Epithelial cell of esophagus (primary cell): ENCODE data around the gene SH2D3C.

Experiments
- DNase-seq: peaks from one replicate; pipeline ENCODE4 v3.0.0; 2010; ENCODE audit warnings: low read depth
- H3K4me3 ChIP-seq: 2 replicates; pipeline ENCODE4 v1.5.1; 2011; ENCODE audit warnings: mild to moderate bottlenecking, low read length, control low read depth
- TF ChIP-seq, protein P1 (sequence below): IDR thresholded peaks from 2 replicates; pipeline ENCODE4 v1.5.1; 2011; ENCODE audit warnings: low read depth, mild to moderate bottlenecking, low read length, control low read depth, inconsistent platforms; ENCODE audit not compliant: insufficient read depth; ENCODE audit errors: missing control alignments

Gene SH2D3C

DNA sequence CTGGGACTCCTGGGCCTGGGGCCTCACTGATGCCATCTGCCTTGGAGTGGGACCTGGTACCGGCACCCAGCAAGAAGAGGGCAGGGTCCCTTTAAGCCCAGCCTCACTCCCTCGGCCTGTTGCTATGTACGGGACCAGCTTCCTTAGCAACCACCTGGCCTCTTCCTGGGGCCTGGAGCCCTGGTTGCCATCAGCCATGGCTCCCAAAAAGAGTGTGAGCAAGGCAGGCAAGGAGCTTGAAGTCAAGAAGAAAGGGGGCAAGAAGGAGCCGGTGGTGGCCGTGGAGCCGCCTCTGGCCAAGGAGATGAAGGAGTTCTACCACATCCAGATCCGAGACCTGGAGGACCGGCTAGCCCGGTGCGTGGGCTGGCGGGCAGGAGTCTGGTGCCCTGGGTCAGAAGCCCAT lies 71.6 kb downstream of the SH2D3C start, which contains the start of gene CFAP157:
TSS of gene CFAP157 (plus strand) at position 153 of the 406 bp plus-strand sequence. CDS start at position 197, 44 bp downstream.
- DNase-seq: peak; percentile 36
- no peak within 1 kb of the TSS for H3K4me3 ChIP-seq
- TF ChIP-seq, protein P1, sequence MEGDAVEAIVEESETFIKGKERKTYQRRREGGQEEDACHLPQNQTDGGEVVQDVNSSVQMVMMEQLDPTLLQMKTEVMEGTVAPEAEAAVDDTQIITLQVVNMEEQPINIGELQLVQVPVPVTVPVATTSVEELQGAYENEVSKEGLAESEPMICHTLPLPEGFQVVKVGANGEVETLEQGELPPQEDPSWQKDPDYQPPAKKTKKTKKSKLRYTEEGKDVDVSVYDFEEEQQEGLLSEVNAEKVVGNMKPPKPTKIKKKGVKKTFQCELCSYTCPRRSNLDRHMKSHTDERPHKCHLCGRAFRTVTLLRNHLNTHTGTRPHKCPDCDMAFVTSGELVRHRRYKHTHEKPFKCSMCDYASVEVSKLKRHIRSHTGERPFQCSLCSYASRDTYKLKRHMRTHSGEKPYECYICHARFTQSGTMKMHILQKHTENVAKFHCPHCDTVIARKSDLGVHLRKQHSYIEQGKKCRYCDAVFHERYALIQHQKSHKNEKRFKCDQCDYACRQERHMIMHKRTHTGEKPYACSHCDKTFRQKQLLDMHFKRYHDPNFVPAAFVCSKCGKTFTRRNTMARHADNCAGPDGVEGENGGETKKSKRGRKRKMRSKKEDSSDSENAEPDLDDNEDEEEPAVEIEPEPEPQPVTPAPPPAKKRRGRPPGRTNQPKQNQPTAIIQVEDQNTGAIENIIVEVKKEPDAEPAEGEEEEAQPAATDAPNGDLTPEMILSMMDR: no peak

DNA sequence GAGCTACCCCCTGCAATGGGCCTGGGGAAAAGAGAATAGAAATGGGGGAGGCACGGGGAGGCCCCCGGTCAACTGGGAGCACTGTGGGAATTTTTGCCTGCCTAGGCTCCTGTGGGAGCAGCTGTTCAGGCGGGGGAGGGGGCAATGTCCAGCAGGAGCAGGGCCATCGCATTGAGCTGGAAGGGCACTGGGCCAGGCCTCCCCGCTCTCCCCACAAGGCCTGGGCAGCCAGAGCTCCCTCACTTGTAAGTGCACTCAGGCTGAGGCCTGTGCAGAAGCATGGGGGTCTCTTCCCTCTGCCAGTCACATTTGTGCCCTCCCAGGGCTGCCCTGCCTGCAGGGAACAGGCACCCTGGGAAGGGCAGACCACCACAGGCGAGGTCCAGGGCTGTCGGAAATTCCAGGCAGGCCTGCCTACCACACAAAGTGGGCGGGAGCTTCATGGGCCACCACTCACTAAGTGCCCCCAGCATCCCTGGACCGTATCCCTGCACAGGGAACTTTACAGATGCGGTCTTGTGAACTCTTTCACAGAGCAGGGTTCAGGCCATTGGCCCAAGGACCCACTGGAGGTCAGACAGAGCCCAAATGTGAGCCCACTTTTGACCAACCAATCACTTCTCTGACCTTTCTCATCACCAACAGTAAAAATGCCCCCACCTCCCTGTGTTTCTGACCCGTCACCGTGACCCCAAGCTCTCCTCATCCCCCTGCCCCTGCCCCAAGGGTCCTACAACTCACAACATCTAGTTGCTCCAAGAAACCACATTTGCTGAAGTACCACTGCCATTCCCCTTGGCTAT lies 72.7 kb downstream of the SH2D3C start:
- H3K4me3 ChIP-seq: no peak overlapping the region
- no peak for DNase-seq
- TF ChIP-seq, protein P1: no peak

DNA sequence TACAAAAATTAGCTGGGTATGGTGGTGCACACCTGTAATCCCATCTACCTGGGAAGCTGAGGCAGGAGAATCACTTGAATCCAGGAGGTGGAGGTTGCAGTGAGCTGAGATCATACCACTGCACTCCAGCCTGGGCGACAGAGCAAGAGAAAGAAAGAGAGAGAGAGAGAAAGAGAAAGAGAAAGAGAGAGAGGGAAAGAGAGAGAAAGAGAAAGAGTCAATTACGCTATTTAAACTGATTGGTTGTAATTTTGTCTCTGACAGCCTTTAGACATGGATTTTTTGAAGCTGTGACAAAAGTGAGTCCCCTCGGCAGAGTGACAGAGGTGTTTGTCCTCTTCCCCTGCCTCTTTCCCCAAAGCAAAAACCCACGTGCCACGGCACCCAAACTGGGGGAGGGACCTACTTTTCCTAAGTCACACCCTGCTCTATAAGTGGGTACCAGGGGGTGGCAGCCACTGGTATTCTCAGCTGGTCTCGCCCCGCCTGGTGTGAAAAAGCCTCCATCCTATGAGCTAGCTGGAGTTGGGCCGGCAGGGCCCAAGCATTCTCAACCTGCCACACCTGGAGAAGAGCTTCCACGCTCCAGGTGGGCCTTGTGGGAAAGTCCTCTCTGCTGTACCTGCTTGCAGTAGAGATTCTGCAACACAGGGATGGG lies 75.0 kb downstream of the SH2D3C start:
- no peak overlapping the region for H3K4me3 ChIP-seq
- DNase-seq: no peak
- TF ChIP-seq, protein P1: no peak

GRCh38 chr9:127700594-127701255 lies 77.7 kb downstream of the SH2D3C start:
- no peak overlapping the region for H3K4me3 ChIP-seq
- DNase-seq: no peak
- TF ChIP-seq, protein P1: no peak

- no peak for DNase-seq
- no peak overlapping the region for H3K4me3 ChIP-seq
- TF ChIP-seq, protein P1: no peak
These were observed 78.3 kb downstream of the SH2D3C start for GRCh38 chr9:127700140-127700539.

- TF ChIP-seq, protein P1: no peak
- DNase-seq: peak; percentile 98
- peak overlapping the region; percentile 39 for H3K4me3 ChIP-seq
These were observed 79.3 kb downstream of the SH2D3C start for GRCh38 chr9:127698985-127699670.
